Eye (tissue), 1 donor: ENCODE measurements around the gene TNNT3.
A peak's percentile ranks its signal among the peaks of the same experiment; 100 is the strongest.
"Not testable (repeated sequence)": the region's sequence is repeated elsewhere in the genome, so short reads cannot be mapped to it uniquely, and the experiment has no call there.

Source experiments
- DNase-seq: peaks from one replicate; pipeline ENCODE4 v3.0.0-alpha.2; 2015

TNNT3 gene

DNA sequence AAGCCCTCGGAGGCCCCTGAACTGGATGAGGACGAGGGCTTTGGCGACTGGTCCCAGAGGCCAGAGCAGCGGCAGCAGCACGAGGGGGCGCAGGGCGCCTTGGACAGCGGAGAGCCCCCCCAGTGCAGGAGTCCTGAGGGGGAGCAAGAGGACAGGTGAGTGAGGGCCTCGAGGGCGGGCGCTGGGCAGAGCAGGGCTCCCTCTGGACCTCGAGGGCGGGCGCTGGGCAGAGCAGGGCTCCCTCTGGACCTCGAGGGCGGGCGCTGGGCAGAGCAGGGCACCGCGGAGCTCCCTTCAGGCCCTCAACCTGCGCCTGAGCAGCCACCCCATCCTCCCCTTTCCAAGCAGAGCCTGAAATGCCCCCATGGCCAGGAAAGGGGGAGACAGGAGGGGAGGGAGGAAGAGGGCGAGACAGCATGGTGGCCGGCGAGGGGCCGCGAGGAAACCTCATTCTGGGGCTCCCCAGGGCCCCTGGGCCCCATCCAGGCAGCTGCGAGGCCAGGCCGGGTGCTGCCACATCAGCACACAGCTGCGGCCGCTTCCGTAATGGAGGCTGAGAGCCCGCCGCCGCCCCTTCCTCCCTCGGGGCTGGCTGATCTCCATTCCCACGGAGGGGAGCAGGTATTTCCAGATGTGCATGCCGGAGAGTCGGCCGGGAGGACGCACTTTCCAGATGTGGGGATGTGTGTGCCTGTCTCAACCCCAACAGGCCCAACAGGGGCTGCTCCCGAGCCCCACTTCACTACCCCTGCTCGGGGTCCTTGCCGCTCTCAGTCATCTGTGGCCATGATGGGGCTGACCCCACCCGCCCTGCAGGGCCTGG is 37.9 kb upstream of the TNNT3 start:
- peak; percentile 78 for DNase-seq

DNA sequence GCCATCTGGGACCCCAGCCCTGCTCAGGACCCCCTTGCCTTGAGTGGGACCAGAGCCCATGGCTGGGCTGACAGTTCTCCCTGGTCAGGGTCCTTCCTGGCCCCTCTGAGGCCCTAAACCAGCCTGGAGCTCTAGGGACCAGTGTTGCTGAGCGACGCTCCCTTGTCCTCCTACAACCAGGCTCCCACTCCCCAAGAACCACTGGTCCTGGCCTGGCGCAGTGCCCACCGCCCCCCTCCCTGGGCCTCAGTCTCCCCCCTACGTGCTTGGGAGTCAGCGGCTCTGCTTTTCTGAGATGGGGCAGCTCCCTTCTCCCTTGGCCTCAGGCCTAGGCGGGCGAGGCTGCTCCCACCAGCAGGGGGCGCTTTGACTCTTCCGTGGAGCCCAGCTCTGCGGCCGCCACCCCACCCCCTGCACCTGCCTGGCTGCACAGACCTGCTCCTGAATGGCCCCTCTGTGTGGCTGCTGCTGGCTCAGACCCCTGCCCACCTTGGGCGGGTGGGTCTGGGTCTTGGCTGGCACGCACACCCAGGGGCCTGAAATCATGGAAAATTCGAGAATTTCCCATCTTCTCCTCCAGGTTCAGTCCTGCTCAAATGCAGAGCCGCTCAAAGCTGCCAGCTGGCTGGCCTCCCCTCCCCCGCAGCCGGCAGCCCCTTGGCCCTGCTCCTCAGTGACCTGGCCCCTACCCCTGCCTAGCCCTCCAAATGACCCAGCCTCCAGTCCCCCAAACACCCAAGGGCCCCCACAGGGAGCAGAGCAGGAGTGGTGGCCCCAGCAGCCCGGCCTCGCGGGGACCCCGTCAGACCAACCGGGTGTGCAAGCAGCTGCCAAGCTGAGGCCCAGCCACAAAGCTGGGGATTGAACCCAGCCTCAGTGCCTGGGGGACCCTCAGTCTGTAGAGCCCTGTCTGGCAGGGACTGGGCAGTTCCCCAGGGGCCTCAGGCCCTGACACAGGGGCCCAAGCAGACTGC is 37.0 kb upstream of the TNNT3 start:
- DNase-seq: peak; percentile 95

- no peak for DNase-seq
These were observed 35.9 kb upstream of the TNNT3 start for GRCh38 chr11:1883346-1884302.

GRCh38 chr11:1884303-1884700 is 35.2 kb upstream of the TNNT3 start:
- DNase-seq: no peak

DNA sequence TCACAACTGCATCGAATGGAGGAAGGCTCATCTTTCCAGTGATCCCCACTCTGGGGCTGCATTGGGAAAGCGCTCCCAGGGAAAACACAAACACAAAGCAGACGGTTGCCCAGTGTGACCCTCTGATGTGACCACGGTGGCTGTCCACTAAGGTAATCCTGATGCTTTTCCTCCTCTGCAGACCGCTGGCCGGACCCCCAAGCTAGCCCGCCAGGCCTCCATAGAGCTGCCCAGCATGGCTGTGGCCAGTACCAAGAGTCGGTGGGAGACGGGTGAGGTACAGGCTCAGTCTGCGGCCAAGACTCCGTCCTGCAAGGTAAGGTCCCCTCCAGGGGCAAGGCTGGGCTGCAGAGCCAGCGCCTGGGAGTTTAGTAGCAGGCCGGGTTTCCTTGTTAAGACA is 33.0 kb upstream of the TNNT3 start:
- DNase-seq: not testable (repeated sequence)

GRCh38 chr11:1887451-1888346 is 31.8 kb upstream of the TNNT3 start:
- DNase-seq: no peak

DNA sequence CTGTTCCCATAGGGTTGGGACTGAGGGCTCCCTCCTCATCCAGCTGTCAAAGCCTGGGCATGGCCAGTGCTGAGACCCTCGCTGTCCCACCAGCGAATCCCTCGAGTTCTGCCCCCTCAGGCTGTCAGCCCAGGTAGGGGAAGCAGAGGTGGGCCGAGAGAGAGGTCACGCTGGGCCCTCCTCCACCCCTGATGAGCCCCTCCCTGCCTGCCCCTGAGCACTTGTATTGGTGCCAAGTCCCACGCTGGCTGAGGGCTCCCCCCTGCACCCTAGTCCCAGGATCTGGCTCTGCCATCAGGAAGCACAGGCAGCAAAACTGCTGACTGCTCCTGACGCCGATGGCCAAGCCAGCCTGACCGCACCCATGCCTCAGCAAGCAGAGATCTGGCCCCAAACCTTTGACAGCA is 31.2 kb upstream of the TNNT3 start:
- no peak for DNase-seq

- DNase-seq: no peak
These were observed 30.7 kb upstream of the TNNT3 start for GRCh38 chr11:1888811-1889210.

DNA sequence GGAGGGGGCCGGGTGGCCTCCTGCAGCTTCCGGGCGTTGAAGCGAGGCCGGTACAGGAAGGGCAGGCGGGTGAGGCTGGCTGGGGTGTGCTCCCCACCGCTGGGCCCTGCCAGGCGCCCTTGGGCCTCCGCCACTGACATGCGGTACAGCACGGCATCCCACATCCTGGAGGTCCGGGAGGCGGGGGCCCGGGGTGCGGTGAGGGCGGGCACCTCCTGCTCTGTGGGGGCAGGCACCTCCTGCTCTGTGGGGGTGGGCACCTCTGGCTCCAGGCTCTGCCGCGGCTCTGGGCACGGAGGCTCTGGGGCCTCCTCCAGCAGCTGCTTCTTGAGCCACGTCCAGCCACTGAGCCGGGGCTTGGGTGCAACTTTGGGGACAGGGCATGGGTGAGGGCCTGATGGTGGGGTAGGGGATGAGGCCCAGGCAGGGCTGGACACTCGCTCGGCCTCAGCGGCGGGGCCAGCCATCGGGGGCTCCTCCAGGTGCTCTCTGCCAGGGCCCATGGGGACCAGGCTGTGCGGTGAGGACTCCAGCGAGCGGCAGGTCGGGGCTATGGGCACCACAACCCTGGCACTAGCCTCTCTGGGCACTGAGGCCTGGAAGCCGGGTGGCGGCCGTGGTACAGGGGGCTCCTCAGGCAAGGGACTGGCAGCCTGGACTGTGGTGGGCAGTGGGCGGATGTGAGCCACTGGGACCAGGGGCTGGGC is 30.1 kb upstream of the TNNT3 start:
- no peak for DNase-seq

- no peak for DNase-seq
These were observed 29.3 kb upstream of the TNNT3 start for GRCh38 chr11:1889941-1890855.

- no peak for DNase-seq
These were observed 28.4 kb upstream of the TNNT3 start for GRCh38 chr11:1890856-1891830.

GRCh38 chr11:1891831-1892115 is 27.7 kb upstream of the TNNT3 start, which contains the start of gene PRR33:
Gene PRR33, minus strand, starts transcription at chr11:1891895. Its CDS starts 1,311 bp downstream, at chr11:1890584.
- DNase-seq: no peak

GRCh38 chr11:1892116-1892515 is 27.4 kb upstream of the TNNT3 start:
- DNase-seq: no peak

DNA sequence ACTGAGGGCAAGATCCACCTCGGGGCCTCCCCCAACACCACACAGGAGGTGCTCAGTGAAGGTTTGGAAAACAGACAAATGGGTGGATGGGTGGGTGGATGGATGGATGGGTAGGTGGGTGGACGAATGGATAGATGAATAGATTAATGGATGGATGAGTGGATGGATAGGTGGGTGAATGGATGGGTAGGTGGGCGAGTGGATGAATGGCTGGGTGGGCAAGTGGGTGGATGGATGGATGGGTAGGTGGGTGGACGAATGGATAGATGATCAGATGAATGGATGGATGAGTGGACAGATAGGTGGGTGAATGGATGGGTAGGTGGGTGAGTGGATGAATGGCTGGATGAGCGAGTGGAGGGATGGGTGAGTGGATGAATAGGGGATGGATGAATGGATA is 26.9 kb upstream of the TNNT3 start:
- DNase-seq: no peak

GRCh38 chr11:1893581-1894359 is 25.7 kb upstream of the TNNT3 start:
- DNase-seq: no peak

- DNase-seq: no peak
These were observed 24.7 kb upstream of the TNNT3 start for GRCh38 chr11:1894759-1895158.

GRCh38 chr11:1896468-1896867 is 23.0 kb upstream of the TNNT3 start:
- no peak for DNase-seq

- no peak for DNase-seq
These were observed 22.6 kb upstream of the TNNT3 start for GRCh38 chr11:1896923-1897322.
